Adipocyte (in vitro differentiated cells): ENCODE data around the gene THOC1.
A peak's percentile ranks its signal among the peaks of the same experiment; 100 is the strongest.

Source experiments
- DNase-seq: peaks from one replicate; pipeline ENCODE4 v3.0.0-alpha.2; 2015; ENCODE audit warnings: low read depth
- H3K27me3 ChIP-seq: replicated peaks from 2 replicates; pipeline ENCODE4 v1.7.0; 2013; ENCODE audit warnings: mild to moderate bottlenecking, low read length, moderate library complexity; ENCODE audit not compliant: control insufficient read depth, insufficient read depth
- H3K36me3 ChIP-seq: 2 replicates; pipeline ENCODE4 v1.7.0; 2013; ENCODE audit warnings: low read length, mild to moderate bottlenecking, moderate library complexity; ENCODE audit not compliant: control insufficient read depth, insufficient read depth, severe bottlenecking
- H3K4me1 ChIP-seq: 2 replicates; pipeline ENCODE4 v1.7.0; 2013; ENCODE audit warnings: mild to moderate bottlenecking, low read length, moderate library complexity; ENCODE audit not compliant: control insufficient read depth, insufficient read depth
- H3K4me3 ChIP-seq: 2 replicates; pipeline ENCODE4 v1.7.0; 2013; ENCODE audit warnings: mild to moderate bottlenecking, low read length, moderate library complexity
- H3K9ac ChIP-seq: 2 replicates; pipeline ENCODE4 v1.7.0; 2013; ENCODE audit warnings: mild to moderate bottlenecking, low read length, moderate library complexity
- H3K9me3 ChIP-seq: 2 replicates; pipeline ENCODE4 v1.7.0; 2013; ENCODE audit warnings: mild to moderate bottlenecking, low read length, moderate library complexity; ENCODE audit not compliant: control insufficient read depth

Gene THOC1

DNA sequence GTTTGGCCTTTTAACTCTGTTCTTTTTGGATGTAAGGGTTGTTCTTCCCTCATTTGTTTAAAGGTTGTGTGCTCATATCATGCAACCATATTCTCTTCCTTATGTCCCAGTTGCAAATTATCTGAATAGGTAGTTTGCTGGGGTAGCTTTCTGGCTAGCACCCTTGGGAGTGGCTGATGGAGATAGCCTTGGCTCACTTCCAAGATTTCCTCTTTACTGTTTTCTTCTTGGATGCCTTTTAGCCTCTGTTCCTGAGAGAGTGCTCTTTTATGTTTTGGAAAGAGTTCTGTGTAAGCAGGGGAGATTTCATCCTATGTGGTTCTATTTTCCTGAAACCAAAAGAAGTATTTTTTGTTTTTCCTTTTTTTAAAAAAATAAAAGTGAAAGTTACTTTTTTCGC is 84.1 kb downstream of the THOC1 start:
- H3K4me3 ChIP-seq = no peak overlapping the region
- DNase-seq = peak; percentile 54
- peaks cover 4% of the 10 kb centered on the region for H3K4me1 ChIP-seq
- peaks cover 55% of the 10 kb centered on the region for H3K36me3 ChIP-seq
- no peaks in the 10 kb centered on the region for H3K9me3 ChIP-seq
- H3K9ac ChIP-seq = no peak overlapping the region
- no peaks in the 10 kb centered on the region for H3K27me3 ChIP-seq

DNA sequence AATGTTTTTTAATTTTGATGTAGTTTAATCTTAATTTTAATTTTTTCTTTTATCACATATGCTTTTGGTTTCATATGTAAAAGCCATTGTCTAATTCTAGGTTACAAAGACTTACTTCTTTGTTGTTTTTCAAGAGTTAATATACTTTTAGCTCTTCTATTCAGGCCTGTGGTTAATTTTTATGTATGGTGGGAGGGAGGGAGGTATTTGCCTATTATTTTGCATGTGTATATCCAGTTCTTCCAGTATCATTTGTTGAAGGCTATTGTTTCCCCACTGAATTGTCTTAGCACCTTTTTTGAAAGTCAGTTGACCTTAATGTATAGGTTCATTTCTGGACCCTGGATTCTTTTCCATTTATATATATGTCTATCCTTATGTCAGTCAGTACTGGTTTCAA is 86.1 kb downstream of the THOC1 start:
- Histone ChIP-seq H3K9ac (no peak overlapping the region), H3K9me3 (no peaks in the 10 kb centered on the region), H3K4me1 (peaks cover 4% of the 10 kb centered on the region), H3K27me3 (no peaks in the 10 kb centered on the region), H3K4me3 (no peak overlapping the region), H3K36me3 (peaks cover 57% of the 10 kb centered on the region)
- DNase-seq = no peak

DNA sequence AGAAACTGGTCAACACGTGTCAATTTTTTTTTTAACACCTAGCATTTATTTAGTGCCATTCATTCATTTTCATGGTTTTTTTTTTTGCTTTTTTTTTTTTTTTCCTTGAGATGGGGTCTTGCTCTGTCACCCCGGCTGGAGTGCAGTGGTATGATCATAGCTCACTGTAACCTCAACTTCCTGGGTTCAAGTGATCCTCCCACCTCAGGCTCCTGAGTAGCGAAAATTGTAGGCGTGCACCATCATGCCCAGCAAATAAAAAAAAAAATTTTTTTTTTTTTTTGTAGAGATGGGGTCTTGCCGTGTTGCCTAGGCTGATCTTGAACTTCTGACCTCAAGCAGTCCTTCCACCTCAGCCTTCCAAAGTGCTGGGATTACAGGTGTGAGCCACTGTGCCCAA is 88.3 kb downstream of the THOC1 start:
- Histone ChIP-seq H3K27me3 (no peaks in the 10 kb centered on the region), H3K4me1 (peaks cover 4% of the 10 kb centered on the region), H3K4me3 (no peak overlapping the region), H3K9ac (no peak overlapping the region), H3K9me3 (no peaks in the 10 kb centered on the region), H3K36me3 (peaks cover 44% of the 10 kb centered on the region)
- DNase-seq = no peak

- no peak for DNase-seq
- Histone ChIP-seq H3K36me3 (peaks cover 37% of the 10 kb centered on the region), H3K9me3 (no peaks in the 10 kb centered on the region), H3K4me1 (peaks cover 6% of the 10 kb centered on the region), H3K27me3 (no peaks in the 10 kb centered on the region), H3K9ac (no peak overlapping the region), H3K4me3 (no peak overlapping the region)
Measured at GRCh38 chr18:172361-172760, 95.5 kb downstream of the THOC1 start.
